Smooth muscle cell (in vitro differentiated cells): ENCODE measurements around the gene MAST4. TPM values are rescaled to one million over a fixed set of nuclear protein-coding genes. Genes with fewer than 3 reads are reported as not detected.

Experiments
- DNase-seq: peaks from one replicate; lab custom pipeline; 2025; ENCODE audit not compliant: unreplicated experiment; lab: John Stamatoyannopoulos, UW
- H2AFZ ChIP-seq: fragments of 200-600 bp; sonication (generic); 2 replicates; pipeline ENCODE4 v1.6.0; 2016; ENCODE audit warnings: antibody characterized with exemption, low read depth, mild to moderate bottlenecking
- H3F3A ChIP-seq: fragments of 200-600 bp; sonication (generic); 2 replicates; pipeline ENCODE4 v1.6.0; 2017; ENCODE audit warnings: antibody characterized with exemption, low read depth
- H3K27ac ChIP-seq: fragments of 200-600 bp; sonication (generic); 2 replicates; pipeline ENCODE4 v1.5.1; 2016; ENCODE audit warnings: low read depth, mild to moderate bottlenecking
- H3K27me3 ChIP-seq: fragments of 200-600 bp; sonication (generic); 2 replicates; pipeline ENCODE4 v1.6.1; 2016; ENCODE audit warnings: low read depth, mild to moderate bottlenecking
- H3K36me3 ChIP-seq: fragments of 200-600 bp; sonication (generic); 2 replicates; pipeline ENCODE4 v1.5.1; 2016; ENCODE audit warnings: low read depth
- H3K4me1 ChIP-seq: fragments of 200-600 bp; sonication (generic); 2 replicates; pipeline ENCODE4 v1.5.1; 2016; ENCODE audit warnings: low read depth
- H3K4me2 ChIP-seq: fragments of 200-600 bp; sonication (generic); 2 replicates; pipeline ENCODE4 v1.6.0; 2016; ENCODE audit warnings: mild to moderate bottlenecking
- H3K4me3 ChIP-seq: fragments of 200-600 bp; sonication (generic); 2 replicates; pipeline ENCODE4 v1.5.1; 2016; ENCODE audit warnings: mild to moderate bottlenecking
- H3K79me2 ChIP-seq: fragments of 200-600 bp; sonication (generic); 2 replicates; pipeline ENCODE4 v1.6.0; 2016; ENCODE audit warnings: low read depth, mild to moderate bottlenecking
- H3K9ac ChIP-seq: fragments of 200-600 bp; sonication (generic); 2 replicates; pipeline ENCODE4 v1.6.0; 2016; ENCODE audit warnings: low read depth
- H3K9me3 ChIP-seq: fragments of 200-600 bp; sonication (generic); replicated peaks from 2 replicates; pipeline ENCODE4 v1.5.1; 2016; ENCODE audit warnings: low read depth
- H4K20me1 ChIP-seq: fragments of 200-600 bp; sonication (generic); 2 replicates; pipeline ENCODE4 v1.6.0; 2016; ENCODE audit warnings: low read depth
- WGBS: methylation state at CpG from one replicate; pipeline ENCODE4 v1.1.7; 2016; ENCODE audit warnings: low lambda C conversion rate; 5-methylcytosine and 5-hydroxymethylcytosine counted together
- polyA plus RNA-seq: library from polyadenylated mRNA; unstranded; fragments of >200 nt; fragmentation: Nextera tagmentation; extraction: Ambion mirVana; gene quantifications from 2 replicates; pipeline ENCODE4 v1.2.1, GENCODE V29; 2016
- total RNA-seq: library from RNA; depleted of rRNA; stranded (reverse); fragments of >200 nt; gene quantifications from 2 replicates; pipeline ENCODE4 v1.2.3, GENCODE V29; 2014
- TF ChIP-seq, protein P1 (sequence below): fragments of 200-600 bp; sonication (generic); IDR thresholded peaks from 2 replicates; pipeline ENCODE4 v1.5.1; 2017; ENCODE audit warnings: borderline replicate concordance, mild to moderate bottlenecking, antibody characterized with exemption; ENCODE audit not compliant: insufficient read depth, poor library complexity, severe bottlenecking

The MAST4 gene
- total and polyA plus RNA-seq, 2 experiments from 2014 or later: 6.3 to 24.0 TPM

DNA sequence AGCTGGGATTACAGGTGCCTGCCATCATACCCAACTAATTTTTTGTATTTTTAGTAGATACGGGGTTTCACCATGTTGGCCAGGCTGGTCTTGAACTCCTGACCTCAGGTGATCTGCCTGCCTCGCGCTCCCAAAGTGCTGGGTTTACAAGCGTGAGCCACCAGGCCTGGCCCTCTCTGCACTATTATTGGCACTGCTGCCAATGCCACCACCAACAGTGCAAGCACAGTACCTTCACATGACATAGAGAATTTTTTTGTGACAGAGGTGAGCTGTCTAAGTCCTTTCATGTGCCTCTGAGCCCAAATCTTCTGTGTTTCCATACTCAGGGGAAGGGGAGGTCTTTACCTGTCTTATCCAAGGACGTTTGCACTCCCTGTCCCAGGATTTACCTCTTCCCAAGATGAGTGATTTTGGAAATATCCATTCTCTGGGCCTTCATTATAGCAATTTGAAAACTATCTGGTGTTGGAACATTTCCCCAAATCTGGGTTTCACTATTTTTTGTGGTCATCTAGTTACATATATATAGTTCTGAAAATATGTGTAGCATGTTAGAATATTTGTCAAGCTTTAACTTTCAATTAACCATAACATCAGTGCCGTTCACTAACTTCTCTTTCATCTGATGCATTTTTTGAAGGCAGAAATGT lies 605.8 kb downstream of the MAST4 start:
- H3K27me3 ChIP-seq: no peaks in the 10 kb centered on the region
- DNase-seq: no peak
- no peaks in the 10 kb centered on the region for H4K20me1 ChIP-seq
- no peak overlapping the region for H3K4me3 ChIP-seq
- TF ChIP-seq, protein P1, sequence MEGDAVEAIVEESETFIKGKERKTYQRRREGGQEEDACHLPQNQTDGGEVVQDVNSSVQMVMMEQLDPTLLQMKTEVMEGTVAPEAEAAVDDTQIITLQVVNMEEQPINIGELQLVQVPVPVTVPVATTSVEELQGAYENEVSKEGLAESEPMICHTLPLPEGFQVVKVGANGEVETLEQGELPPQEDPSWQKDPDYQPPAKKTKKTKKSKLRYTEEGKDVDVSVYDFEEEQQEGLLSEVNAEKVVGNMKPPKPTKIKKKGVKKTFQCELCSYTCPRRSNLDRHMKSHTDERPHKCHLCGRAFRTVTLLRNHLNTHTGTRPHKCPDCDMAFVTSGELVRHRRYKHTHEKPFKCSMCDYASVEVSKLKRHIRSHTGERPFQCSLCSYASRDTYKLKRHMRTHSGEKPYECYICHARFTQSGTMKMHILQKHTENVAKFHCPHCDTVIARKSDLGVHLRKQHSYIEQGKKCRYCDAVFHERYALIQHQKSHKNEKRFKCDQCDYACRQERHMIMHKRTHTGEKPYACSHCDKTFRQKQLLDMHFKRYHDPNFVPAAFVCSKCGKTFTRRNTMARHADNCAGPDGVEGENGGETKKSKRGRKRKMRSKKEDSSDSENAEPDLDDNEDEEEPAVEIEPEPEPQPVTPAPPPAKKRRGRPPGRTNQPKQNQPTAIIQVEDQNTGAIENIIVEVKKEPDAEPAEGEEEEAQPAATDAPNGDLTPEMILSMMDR: no peak
- no peaks in the 10 kb centered on the region for H3K9me3 ChIP-seq
- no peak overlapping the region for H3K9ac ChIP-seq
- H3K79me2 ChIP-seq: no peaks in the 10 kb centered on the region
- no peak overlapping the region for H2AFZ ChIP-seq
- H3F3A ChIP-seq: no peaks in the 10 kb centered on the region
- H3K36me3 ChIP-seq: no peaks in the 10 kb centered on the region
- no peak overlapping the region for H3K4me2 ChIP-seq
- H3K4me1 ChIP-seq: no peaks in the 10 kb centered on the region
- WGBS: 87% methylated on average over 6 of the region's 6 CpGs
- H3K27ac ChIP-seq: no peak overlapping the region

DNA sequence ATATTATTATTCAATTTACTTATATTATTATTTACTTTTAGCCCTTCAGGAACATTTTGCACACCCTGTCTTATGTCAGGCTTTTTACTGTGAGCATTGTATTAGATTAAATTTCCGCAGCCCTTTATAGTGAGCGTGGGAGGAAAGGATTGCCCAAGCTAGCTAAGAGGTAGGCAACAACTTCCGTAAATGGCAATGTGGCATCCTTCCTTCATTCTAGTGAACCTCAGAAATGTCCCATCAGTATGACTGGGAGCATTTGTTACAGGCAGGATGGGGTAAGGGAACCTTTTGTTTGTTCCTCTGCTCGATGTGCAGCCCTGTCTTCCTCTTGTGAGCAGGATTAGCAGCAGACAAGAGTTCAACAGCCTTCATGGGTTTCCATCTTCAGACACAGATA lies 606.6 kb downstream of the MAST4 start:
- Histone ChIP-seq H3K79me2 (no peaks in the 10 kb centered on the region), H2AFZ (no peak overlapping the region)
- TF ChIP-seq, protein P1: no peak

DNA sequence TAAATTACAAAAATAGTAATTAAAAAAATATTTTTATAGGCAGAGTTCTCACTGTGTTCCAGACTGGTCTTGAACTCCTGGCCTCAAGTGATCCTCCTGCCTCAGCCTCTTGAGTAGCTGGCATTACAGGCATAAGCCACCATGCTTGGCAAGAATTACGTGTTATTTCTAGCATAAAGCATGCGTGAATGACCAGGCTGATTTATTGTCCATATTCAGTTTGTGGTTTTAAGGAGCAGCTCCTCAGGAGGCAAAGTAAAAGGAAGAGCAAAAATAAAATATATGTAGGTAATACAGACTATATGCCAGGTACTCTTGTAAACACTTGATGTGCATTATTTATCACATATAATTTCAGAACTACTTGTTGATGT lies 607.5 kb downstream of the MAST4 start:
- Histone ChIP-seq H3K9ac (no peak overlapping the region), H3K36me3 (no peaks in the 10 kb centered on the region)

More for the DNA sequence above, 606.6 kb downstream of the MAST4 start:
- no peak overlapping the region for H3K4me2 ChIP-seq
- no peaks in the 10 kb centered on the region for H4K20me1 ChIP-seq
- no peak for DNase-seq
- H3K27me3 ChIP-seq: no peaks in the 10 kb centered on the region
- no peaks in the 10 kb centered on the region for H3K9me3 ChIP-seq
- H3F3A ChIP-seq: no peaks in the 10 kb centered on the region
- no peaks in the 10 kb centered on the region for H3K36me3 ChIP-seq
- H3K9ac ChIP-seq: no peak overlapping the region
- H3K4me3 ChIP-seq: no peak overlapping the region
- no peaks in the 10 kb centered on the region for H3K4me1 ChIP-seq
- WGBS: 80% methylated on average over 4 of the region's 4 CpGs
- H3K27ac ChIP-seq: no peak overlapping the region

More for the DNA sequence above, 607.5 kb downstream of the MAST4 start:
- Histone ChIP-seq H3K27me3 (no peaks in the 10 kb centered on the region), H3F3A (no peaks in the 10 kb centered on the region), H3K4me3 (no peak overlapping the region), H2AFZ (no peak overlapping the region), H3K4me2 (no peak overlapping the region), H4K20me1 (no peaks in the 10 kb centered on the region), H3K79me2 (no peaks in the 10 kb centered on the region), H3K4me1 (no peaks in the 10 kb centered on the region), H3K9me3 (no peaks in the 10 kb centered on the region), H3K27ac (no peak overlapping the region)
- 73% methylated on average over 2 of the region's 2 CpGs for WGBS
- TF ChIP-seq, protein P1: no peak
- no peak for DNase-seq
